Activated CD4-positive, alpha-beta T cell treated with anti-CD3 and anti-CD28 coated beads for 4 hours (primary cell): Measurements from ENCODE around the gene PPM1F.

Experiments used
- DNase-seq, 2 donors: peaks; one replicate each; pipeline ENCODE4 v3.0.0-alpha.2; 2020

Gene PPM1F, protein sequence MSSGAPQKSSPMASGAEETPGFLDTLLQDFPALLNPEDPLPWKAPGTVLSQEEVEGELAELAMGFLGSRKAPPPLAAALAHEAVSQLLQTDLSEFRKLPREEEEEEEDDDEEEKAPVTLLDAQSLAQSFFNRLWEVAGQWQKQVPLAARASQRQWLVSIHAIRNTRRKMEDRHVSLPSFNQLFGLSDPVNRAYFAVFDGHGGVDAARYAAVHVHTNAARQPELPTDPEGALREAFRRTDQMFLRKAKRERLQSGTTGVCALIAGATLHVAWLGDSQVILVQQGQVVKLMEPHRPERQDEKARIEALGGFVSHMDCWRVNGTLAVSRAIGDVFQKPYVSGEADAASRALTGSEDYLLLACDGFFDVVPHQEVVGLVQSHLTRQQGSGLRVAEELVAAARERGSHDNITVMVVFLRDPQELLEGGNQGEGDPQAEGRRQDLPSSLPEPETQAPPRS

DNA sequence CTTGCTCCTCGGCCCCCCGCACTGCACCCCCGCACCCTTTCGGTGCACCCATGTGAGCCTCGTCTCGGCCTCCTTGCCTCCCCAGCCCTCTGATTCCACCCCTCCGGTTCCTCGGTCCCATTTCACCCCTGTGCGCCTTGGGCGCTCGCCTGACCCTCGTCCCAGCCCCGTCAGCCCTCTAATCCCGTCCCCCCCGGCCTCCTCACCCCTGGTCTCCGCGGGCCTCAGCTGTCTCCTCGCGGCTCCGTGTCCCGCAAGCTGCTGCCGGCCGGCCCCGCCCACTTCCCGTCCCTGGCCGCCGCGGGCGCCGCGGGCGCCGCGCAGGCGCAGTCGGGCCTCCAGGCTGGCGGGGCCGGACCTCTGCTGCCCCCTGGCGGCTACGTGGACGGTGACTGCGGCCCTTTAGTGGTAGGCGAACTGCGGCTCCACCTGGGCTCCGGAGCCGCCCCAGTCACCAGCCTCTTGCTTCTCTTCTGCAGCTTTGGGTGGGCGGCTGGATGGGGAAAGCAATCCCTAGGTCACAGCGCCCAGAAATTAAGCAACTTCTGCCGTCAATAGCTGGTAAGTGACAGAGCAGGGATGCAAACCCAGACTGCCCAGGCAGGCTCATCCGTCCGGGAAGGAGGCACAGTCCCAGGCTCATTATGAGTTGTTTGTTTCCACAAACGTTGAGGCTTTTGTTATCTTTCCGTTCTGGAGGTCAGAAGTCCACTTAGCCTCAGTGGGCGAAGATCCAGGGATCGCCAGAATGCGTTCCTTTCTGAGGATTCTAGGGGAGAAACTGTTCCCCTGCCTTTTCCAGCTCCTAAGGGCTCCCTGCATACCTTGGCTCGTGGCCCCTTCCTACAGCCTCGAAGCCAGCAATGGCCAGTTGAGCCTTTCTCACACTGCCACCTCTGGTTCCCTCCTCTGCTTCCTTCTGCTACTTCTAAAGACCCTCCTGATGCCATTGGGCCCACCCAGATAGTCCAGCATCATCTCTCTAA is at the start of gene PPM1F:
PPM1F (minus strand) TSS at position 263 of the 986 bp plus-strand sequence. CDS start 6,800 bp downstream, outside the sequence.
- peak; percentile 87 to 89 for DNase-seq

DNA sequence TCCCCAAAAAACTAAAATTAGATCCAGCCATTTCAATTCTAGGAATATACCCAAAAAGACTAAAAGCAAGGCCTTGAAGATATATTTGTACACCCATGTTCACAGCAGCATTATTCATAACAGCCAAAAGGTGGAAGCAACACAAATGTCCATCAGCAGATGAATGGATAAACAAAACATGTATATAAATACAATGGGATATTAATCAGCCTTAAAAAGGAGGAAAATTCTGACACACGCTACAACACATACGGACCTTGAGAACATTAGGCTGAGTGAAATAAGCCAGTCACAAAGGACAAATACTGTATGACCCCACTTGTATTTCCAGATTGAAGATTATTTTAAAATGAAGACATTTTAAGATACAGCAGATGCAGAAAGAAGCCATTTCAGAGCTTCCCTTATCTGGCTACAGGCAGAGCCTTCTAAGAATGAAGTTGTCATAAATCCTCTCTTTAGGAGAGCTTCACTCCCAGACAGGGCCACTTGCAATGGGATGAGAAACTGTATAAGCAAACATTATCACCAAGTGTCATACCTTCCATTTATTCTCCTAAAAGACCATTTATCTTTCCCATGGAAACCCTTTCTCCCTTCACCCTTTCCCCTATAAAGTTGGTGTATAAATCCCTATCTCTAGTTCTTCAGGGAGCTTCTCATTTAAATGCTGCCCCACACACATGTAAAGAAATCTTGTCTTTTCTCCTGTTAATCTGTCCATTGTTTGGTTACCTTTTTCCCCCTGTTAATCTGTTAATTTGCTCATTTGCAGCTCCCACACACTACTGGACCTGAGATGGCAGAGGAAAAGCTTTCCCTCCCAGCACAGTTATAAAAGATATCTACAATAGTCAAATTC is 49.2 kb upstream of the PPM1F start:
- DNase-seq, result no peak

DNA sequence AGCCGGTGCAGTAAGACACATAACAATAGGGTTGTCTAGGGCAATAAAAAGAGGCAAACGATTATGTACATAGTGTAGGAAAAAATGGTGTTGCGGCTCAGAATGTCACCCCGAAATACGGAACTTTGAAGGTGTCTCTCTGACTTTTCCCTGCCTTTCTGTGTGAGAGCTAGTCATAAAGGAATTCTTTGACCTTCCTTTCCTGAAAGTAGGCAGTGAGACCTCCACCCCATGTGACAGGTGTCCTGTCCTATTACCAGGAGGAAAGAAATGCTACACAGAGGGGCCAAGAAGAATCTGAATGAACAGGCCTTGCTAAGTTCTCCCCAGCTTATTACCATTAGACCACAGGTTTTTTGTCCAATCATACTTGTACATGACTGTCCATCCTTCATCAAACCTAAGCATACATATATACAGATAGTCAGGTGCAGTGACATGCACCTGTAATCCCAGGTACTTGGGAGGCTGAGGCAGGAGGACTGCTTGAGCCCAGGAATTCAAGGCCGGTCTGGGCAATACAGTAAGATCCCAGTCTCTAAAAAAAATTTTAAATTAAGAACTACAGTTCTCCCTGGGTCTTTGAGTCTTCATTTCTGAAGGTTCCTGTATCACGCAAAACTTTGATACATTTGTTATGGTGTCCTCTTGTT is 46.1 kb upstream of the PPM1F start:
- DNase-seq, result no peak

DNA sequence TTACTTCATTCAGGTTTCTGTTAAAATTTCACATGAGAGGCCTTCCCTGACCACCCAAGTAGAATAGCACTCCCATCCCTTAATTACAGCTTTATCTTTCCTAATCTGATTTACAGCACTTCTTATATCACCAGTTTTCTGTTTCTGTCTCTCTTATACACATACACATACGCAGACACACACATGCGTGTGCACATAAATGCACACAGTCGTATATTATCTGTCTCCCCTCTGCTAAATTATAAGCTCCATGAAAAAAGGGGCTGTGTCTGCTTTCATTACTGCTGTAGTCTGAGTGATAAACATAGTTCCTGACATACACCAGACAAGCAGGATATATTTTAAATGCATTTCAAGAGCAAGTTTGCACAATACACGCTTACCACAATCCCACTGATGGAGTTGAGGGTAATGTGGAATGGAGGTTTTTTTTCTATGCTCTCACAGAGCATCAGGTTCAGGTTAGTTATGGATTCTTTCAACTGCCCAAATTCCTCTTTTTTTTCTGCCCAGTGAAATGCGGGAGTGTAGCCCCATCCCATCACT is 43.6 kb upstream of the PPM1F start:
- DNase-seq, result no peak

DNA sequence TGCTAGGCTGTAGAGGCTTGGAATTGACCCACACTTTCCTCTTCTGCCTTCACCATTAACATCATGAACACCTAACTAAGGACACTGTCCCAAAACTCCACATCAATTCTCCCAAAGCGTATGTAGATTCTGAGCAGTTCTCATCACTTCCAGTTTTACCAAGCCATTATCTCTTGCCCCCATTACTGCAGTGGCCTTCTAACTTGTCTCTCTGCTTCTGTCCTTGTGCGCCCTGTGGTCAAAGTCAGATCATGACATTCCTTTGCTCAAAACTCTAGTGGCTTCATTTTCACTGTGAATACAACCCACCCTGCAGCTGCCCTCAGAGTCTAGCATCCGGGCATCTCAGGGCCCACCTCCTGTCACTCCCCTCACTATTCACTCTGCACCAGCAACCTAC is 43.0 kb upstream of the PPM1F start:
- DNase-seq, result no peak

DNA sequence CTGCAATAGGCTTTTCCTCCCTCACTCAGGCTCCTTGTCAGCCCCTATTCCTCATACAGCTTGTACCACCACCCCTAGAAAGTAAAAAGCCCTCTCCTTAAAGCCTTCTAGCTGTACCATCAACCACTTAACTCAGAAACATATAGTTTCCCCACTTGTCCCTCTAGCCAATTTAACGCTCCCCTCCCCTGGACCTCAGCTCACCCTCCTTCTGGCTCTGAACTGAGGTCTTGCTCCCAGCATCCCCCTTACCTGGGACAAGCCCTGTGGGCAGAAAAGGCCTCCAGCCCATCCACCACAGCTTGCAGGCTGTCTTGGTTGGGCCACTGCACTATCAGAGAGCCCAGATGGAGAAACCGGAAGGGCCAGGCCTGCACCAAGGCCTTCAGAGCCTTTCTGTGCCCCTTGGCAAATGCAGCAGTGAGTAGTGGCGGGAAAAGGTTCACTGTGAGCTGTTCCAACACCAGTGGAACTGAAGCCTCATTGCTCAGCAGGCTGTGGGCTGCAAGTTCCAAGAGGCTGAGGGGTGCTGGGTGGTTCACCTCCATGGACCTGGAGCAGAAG is 42.3 kb upstream of the PPM1F start:
- no peak for DNase-seq

DNA sequence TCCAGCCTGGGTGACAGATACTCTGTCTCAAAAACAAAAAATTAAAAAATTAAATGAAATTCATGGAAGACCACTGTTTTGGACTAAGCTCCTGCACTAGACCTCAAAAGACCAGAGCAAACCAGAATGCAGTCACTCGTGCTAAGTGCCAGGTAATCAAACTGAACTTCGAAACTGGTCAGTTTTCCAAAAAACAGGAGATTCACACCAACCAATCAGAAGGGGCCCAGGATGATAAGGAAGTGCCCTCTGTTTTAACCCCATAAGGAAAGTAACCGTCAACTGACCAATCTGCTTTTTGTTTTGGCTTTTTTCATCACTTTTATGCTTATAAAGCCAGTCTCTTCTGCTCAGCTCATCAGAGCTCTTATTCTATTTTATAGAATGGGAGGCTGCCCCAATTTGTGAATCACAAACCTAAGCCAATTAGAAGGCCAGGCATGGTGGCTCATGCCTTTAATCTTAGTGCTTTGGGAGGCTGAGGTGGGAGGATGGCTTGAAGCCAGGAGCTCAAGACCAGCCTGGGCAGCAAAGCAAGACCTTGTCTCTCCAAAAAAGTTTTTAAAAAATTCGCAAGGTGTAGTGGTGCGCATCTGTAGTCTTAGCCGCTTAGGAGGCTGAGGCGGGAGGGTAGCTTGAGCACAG is 40.1 kb upstream of the PPM1F start:
- DNase-seq, result no peak

DNA sequence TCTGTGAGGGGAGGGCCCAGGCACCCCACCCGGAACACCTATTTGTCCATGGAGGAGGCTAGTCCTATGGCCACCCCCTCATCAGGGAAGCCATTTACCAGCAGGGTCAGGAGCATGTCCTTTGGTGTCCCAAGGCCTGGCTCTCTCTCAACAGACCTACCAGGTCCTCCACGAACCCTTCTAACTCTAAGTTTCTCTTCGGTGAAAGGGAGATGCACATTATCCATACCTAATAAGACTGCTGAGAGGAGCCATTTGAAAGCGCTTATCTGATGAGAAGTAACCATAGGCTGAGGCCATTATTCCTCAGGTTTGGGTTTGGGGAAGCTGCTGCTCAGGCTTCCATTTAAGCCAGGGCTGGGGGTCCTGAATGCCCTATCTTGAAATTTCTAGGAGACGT is 39.1 kb upstream of the PPM1F start:
- no peak for DNase-seq

DNA sequence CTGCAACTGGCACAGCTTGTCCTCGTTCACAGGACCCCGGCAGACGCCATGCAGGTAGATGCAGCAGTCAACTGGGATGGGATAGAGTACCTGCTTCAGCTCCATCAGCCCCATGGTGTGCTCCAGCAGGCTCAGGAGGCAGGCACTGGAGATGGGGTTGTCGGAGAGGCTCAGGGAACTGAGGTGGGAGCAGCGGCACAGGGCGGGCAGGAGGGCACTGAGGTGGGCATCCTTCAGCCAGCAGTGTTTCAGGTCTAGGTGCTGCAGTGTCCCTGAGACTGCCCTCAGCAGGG is 38.6 kb upstream of the PPM1F start:
- DNase-seq, result no peak

DNA sequence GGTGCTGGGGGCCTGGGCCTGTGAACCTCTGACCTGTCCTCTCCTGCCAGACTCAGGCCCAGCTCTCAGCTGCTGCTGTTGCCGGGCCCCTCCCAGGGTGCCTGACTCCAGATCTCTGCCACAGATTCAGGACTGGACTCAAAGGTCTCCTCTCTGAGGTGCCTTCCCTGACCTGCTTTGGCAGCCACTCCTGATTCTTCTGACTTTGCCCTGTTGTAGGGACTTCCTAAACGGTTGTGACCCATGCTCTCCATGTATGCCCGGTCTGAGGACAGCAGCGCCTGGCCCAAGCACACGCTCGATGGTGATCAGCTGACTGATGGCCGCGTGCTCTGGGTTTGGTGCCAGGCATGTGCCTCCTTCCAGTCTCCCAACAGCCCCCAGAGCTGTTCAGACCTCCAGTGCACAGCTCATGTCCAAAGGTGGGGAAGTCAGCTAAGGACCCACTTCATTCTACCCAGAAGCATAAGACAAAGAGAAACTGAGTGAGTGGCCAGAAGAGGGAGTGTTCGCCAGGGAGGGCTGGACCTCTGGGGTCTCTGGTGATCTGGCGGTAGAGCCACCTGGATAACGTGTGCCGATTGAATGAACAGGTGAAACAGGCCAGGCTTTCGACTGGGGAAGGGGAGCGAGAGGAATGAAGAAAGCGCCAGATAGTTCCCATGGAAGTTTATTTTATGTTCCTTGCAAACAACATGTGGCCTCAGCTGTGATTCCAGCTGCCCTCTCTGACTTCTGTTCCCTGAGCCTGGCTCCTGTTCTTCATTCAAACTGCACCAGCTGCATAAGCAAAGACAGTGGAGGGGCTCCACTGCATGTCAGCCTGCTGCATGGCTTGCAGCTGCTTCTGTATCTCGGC is 38.0 kb upstream of the PPM1F start:
- DNase-seq, result no peak

DNA sequence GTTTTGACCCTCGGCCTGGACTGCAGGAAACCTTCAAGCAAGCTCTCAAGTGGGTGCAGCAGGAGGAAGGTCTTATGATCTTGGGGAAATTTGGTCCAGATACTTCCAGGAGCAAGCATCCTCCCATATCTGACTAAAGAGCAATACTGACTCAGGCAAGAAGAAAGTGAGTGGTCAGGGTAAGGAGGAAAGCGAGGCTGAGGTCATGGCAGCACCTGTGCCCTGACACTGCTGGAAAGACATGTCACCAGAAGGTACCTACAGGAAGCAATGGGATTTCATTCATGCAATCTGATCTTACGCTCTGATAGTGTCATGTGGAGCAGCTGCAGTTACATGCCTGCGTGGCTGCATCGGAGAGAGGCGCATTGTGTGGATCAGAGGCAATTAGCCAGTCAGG is 36.4 kb upstream of the PPM1F start:
- DNase-seq, result no peak

DNA sequence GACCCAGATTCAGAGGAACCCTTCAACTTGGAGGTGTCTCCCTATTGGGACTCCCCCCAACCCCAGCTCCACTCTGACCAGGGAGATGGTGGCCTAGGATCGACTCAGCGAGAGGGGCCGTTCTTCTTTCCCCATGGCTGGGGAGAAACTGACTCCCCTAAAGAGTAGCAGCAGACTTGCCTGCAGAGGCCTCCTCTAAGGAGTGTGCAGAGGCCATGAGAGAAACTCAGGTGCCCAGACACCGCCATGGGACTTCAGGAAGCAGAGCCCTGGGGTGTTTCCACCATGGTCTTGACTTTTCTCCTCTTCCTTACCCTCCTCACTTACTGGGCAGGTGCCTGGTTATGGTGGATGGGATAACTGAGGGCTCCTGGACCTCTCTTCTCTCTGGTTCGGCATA is 32.6 kb upstream of the PPM1F start:
- DNase-seq, result no peak

DNA sequence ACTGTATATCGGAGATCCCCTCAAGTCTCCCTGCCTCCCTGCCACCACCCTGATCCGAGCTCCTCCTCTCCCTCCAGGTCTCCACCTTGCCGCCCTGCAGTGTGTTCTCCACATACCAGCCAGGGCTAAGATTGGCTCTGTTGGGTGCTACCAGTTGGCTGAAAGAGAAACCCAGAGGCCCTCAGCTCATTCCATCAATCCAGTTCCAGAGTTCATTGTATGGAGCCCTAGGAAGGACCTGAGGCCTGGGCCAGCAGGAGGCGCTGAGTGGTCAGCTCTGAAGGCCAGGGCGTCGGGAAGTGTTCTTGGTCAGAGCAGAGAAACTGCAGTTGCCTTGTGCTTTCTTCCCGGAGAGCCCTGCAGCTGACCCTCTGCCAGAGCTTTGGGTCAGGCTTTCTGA is 32.1 kb upstream of the PPM1F start:
- DNase-seq, result no peak

DNA sequence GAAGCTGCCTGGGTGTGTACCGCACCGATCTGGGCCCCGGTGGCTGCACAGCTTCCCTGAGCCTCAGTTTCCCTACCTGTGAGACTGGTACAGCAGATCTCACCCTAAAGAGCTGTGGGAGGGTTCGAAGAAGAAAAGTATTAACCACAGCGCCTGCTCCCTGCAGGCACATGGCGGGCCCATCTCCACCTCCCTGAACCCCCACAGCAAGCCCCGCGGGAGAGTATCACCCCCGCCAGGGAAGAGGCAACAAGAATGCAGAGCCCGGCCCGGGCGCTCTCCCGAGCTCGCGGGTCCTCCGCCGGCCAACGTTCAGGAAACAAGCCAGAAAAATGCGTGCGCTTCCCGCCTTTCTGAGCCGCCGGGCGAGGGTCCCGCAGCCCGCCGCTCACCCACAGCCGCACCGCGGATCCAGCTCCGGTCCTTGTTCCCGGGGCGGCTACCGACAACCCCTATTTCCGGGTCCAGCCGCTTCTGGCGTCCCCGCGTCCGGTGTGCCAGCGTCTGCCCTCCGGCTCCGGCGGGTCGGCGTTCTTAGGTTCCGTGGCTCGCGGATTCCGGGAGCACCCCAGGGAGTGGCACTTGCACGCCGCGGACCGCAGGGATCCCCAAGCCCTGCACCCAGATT is 29.8 kb upstream of the PPM1F start, which contains the start of gene TOP3B:
TOP3B (minus strand) TSS at position 450 of the 628 bp plus-strand sequence. CDS start 7,078 bp downstream, outside the sequence.
- DNase-seq, result peak; percentile 80

DNA sequence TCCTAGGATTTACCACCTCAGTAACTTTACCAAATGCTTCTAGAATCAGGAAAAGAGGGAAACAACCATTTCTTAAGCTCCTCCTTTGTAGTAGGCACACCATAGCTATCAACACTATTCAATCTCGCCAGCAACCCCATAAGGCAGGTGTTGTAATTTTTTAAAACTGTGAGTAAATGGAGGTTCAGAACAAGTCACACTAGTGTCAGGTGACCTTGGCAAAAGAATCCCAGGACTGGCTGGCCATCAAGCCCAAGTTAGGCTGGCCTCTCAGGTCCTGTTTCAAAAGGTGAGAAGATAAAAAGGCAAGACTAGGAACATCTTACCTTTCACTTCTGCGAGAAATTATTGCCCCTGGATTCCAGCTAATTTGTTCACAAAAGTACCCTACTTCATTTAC is 29.2 kb upstream of the PPM1F start:
- no peak for DNase-seq

DNA sequence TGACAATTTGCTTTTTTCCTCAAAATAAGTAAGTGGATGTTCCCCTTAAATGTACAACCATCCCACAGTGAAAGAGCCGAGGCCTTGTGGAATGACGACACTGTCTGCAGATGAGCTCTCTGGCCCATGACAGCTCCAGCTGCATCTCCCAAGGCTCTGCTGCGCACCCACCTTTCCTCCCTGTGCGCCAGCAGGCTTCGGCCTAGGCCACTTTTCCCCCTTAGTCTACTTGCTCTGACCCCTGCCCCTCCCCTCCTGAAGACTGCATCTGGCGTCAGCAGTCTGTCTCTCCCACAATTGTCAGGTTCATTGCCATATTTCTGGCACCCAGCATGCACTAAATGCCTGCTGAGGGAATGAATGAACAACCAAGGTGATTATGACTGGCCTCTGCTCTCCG is 27.9 kb upstream of the PPM1F start:
- DNase-seq, result no peak

DNA sequence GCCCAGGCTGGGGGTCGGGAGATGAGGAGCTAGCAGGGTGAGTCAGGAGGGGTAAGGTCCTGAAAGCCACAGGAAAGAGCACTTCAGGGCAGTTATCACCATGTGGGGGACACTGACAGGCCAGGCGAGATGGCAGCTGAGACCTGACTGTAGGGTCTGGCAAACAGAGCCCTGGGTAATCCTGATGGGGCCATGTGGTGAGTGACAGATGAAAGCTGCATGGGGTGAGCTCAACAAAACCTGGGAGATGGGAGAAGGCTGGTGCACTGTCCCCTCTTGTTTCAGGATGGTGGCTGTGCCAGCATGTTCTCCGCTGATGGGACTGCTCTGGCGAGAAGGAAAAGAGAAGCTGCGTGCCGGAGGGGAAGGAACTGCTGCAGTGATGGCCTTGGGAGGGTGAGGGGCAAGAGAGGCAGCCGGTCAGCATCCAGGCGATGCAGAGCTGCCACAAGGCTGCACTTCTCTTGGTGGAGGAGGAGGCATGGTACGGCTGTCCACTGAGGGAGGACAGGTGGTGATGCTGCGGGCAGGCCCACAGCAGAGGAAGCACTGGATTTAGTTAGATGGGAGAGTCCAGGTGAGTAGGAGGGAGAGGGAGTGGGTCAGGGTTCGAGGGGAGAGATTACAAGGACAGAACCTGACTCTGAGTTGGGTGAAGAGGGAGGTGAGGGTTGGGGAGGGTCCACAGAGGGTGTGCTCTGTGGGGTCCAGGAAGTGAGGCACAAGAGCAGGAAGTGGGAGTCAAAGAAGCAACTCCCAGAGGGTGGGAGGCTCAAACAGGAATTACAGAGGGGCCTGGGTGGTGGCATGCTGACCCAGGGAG is 26.1 kb upstream of the PPM1F start:
- no peak for DNase-seq

DNA sequence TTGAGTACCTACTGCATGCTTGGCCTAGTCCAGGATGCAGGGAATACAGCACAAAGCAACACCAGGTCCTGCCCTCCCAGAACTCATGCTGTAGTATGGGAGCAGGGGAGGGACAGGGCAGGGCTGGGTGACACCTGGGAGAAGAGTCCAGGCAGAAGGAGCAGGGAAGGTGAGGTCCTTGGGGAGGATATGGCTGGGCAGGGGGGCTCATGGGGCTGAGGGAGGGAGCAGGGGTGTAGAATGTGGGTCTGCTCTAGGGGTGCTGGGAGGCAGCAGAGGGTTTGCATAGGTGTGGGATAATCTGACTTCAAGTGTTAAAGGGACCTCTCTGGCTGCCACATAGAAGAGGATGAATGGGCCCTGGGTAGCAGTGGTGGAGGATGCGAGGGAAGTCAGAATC is 25.2 kb upstream of the PPM1F start:
- DNase-seq, result no peak
